ENCODE measurements around the gene TTYH1. TPM values are rescaled to one million over a fixed set of nuclear protein-coding genes. Genes with fewer than 3 reads are reported as not detected.
A peak's percentile ranks its signal among the peaks of the same experiment; 100 is the strongest.

The TTYH1 gene
- total RNA-seq, 4 donors from 2014 or later = 0.41 TPM; not detected in 3

- H3K4me3 ChIP-seq = no peak overlapping the region
- H3K36me3 ChIP-seq = no peaks in the 10 kb centered on the region
- H3K4me1 ChIP-seq = no peaks in the 10 kb centered on the region
- H3K9me3 ChIP-seq = no peaks in the 10 kb centered on the region
- intact Hi-C loops (cut with DNase I; ENCODE audit: low total_unique reads) = no loop called here
- no peak for ATAC-seq
- H3K27me3 ChIP-seq = peaks cover 30 to 50% (median 46%) of the 10 kb centered on the region in 3 donors
- in situ Hi-C loops (cut with MboI; ENCODE audit: low sequenced_read_pairs in 4 of 4) = no loop called here
- TF ChIP-seq POLR2A (IDR thresholded peaks at IDR 0.05) (no peak), CTCF (IDR thresholded peaks at IDR 0.05 in 4 of 5, conservative IDR thresholded peaks at IDR 0.05 in 1 of 5) (no peak)
- no peak for DNase-seq
- H3K27ac ChIP-seq = no peak overlapping the region
Observed at GRCh38 chr19:54414156-54414555, 1.1 kb upstream of the TTYH1 start.

- no peaks in the 10 kb centered on the region for H3K36me3 ChIP-seq
- ATAC-seq (no peak), DNase-seq (no peak)
- no peak overlapping the region for H3K4me3 ChIP-seq
- no peaks in the 10 kb centered on the region for H3K4me1 ChIP-seq
- in situ Hi-C loops (cut with MboI; ENCODE audit: low sequenced_read_pairs in 4 of 4) = no loop called here
- no peak overlapping the region for H3K27ac ChIP-seq
- peaks cover 45 to 65% (median 65%) of the 10 kb centered on the region in 3 donors for H3K27me3 ChIP-seq
- intact Hi-C loops (cut with DNase I; ENCODE audit: low total_unique reads) = no loop called here
- no peaks in the 10 kb centered on the region for H3K9me3 ChIP-seq
- no peak for TF ChIP-seq CTCF (IDR thresholded peaks at IDR 0.05 in 4 of 5, conservative IDR thresholded peaks at IDR 0.05 in 1 of 5)
- no peak for TF ChIP-seq POLR2A (IDR thresholded peaks at IDR 0.05)
Observed at GRCh38 chr19:54415901-54416673, 823 bp downstream of the TTYH1 start.

GRCh38 chr19:54416695-54417491, 1.6 kb downstream of the TTYH1 start:
- H3K4me1 ChIP-seq = no peaks in the 10 kb centered on the region
- H3K27me3 ChIP-seq = peaks cover 46 to 73% (median 72%) of the 10 kb centered on the region in 3 donors
- H3K27ac ChIP-seq = no peak overlapping the region
- DNase-seq (no peak), ATAC-seq (no peak)
- no peaks in the 10 kb centered on the region for H3K9me3 ChIP-seq
- H3K4me3 ChIP-seq = no peak overlapping the region
- TF ChIP-seq CTCF (IDR thresholded peaks at IDR 0.05 in 4 of 5, conservative IDR thresholded peaks at IDR 0.05 in 1 of 5) = no peak
- no peak for TF ChIP-seq POLR2A (IDR thresholded peaks at IDR 0.05)
- intact Hi-C loops (cut with DNase I; ENCODE audit: low total_unique reads) (no loop called here), in situ Hi-C loops (cut with MboI; ENCODE audit: low sequenced_read_pairs in 4 of 4) (no loop called here)
- H3K36me3 ChIP-seq = no peaks in the 10 kb centered on the region

GRCh38 chr19:54418030-54418929, 3.0 kb downstream of the TTYH1 start:
- no peaks in the 10 kb centered on the region for H3K4me1 ChIP-seq
- intact Hi-C loops (cut with DNase I; ENCODE audit: low total_unique reads) (no loop called here), in situ Hi-C loops (cut with MboI; ENCODE audit: low sequenced_read_pairs in 4 of 4) (no loop called here)
- no peak overlapping the region for H3K4me3 ChIP-seq
- H3K9me3 ChIP-seq = no peaks in the 10 kb centered on the region
- H3K27me3 ChIP-seq = peaks cover 57 to 81% (median 76%) of the 10 kb centered on the region in 3 donors
- TF ChIP-seq POLR2A (IDR thresholded peaks at IDR 0.05) = no peak
- no peak for TF ChIP-seq CTCF (IDR thresholded peaks at IDR 0.05 in 4 of 5, conservative IDR thresholded peaks at IDR 0.05 in 1 of 5)
- no peaks in the 10 kb centered on the region for H3K36me3 ChIP-seq
- ATAC-seq (no peak), DNase-seq (no peak)
- peak overlapping the region in 1 of 4 donors; percentile 14 for H3K27ac ChIP-seq
